GM12892 (cell line): ENCODE results near the gene RBPMS2.

Experiments
- POLR2A ChIP-seq: IDR thresholded peaks from 2 replicates; pipeline ENCODE4 v1.6.1; 2011; ENCODE audit warnings: low read depth, low read length, control low read depth
- POLR2AphosphoS5 ChIP-seq: IDR thresholded peaks from 2 replicates; pipeline ENCODE4 v1.6.1; 2011; ENCODE audit warnings: low read depth, low read length, control low read depth
- TAF1 ChIP-seq: IDR thresholded peaks from 2 replicates; pipeline ENCODE4 v1.6.1; 2011; ENCODE audit warnings: low read depth, mild to moderate bottlenecking, control low read depth, low read length, borderline replicate concordance

DNA sequence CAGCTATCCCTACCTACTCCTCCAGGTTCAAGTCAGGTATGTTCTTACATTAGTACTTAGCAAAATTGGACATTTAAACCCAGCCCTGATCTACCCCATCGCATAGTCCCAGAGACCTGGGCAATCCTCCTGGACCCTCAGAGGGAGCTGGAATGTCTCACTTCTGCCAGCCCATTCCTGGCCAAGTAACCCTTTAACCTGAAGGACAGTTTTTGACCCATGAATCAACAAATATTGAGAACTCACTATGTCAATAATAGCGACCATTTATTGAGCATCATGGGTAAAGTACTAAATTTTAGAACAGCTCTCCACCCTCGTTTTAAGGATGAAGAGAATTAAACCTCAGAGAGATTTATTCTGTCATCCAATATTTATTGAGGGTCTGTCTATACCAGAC is 70.4 kb downstream of the RBPMS2 start:
- TF ChIP-seq POLR2A, result no peak
- TF ChIP-seq TAF1, result no peak
- no peak for TF ChIP-seq POLR2AphosphoS5
